Liver (tissue), 9 donors: ENCODE measurements around the gene ATP2A3. TPM values are rescaled to one million over a fixed set of nuclear protein-coding genes. Genes with fewer than 3 reads are reported as not detected.

Source experiments
- DNase-seq: peaks from one replicate; pipeline ENCODE4 v3.0.0-alpha.2; 2017; ENCODE audit warnings: low spot score
- H3K27ac ChIP-seq, 2 donors: one replicate each; pipeline ENCODE4 v1.7.0; 2013; ENCODE audit warnings: inconsistent platforms in 2 of 2, low read length in 2 of 2, control low read depth in 1 of 2, low read depth in 1 of 2, mild to moderate bottlenecking in 1 of 2
- H3K27me3 ChIP-seq, 4 donors: one replicate each; pipeline versions ENCODE4 v1.6.1 to v1.7.0; 2013; ENCODE audit warnings: low read length in 3 of 4, inconsistent platforms in 1 of 4, mild to moderate bottlenecking in 1 of 4, moderate library complexity in 1 of 4; ENCODE audit not compliant: control insufficient read depth in 4 of 4, insufficient read depth in 4 of 4
- H3K36me3 ChIP-seq, 4 donors: one replicate each; pipeline versions ENCODE4 v1.6.1 to v1.7.0; 2013; ENCODE audit warnings: low read length in 3 of 4, mild to moderate bottlenecking in 3 of 4, low read depth in 1 of 4, moderate library complexity in 1 of 4; ENCODE audit not compliant: control insufficient read depth in 4 of 4, insufficient read depth in 3 of 4
- H3K4me1 ChIP-seq, 4 donors: one replicate each; pipeline versions ENCODE4 v1.6.1 to v1.7.0; 2013; ENCODE audit warnings: low read length in 3 of 4, mild to moderate bottlenecking in 3 of 4, moderate library complexity in 1 of 4; ENCODE audit not compliant: control insufficient read depth in 4 of 4, insufficient read depth in 4 of 4
- H3K4me3 ChIP-seq, 3 donors: one replicate each; pipeline versions ENCODE4 v1.6.1 to v1.7.0; 2013; ENCODE audit warnings: low read length in 3 of 3, control low read depth in 1 of 3, low read depth in 1 of 3, mild to moderate bottlenecking in 1 of 3
- H3K9ac ChIP-seq, 2 donors: one replicate each; pipeline ENCODE4 v1.7.0; 2013; ENCODE audit warnings: low read length in 2 of 2, mild to moderate bottlenecking in 2 of 2, moderate library complexity in 2 of 2, control low read depth in 1 of 2, low read depth in 1 of 2
- H3K9me3 ChIP-seq, 4 donors: one replicate each; pipeline versions ENCODE4 v1.6.1 to v1.7.0; 2013; ENCODE audit warnings: low read length in 3 of 4; ENCODE audit not compliant: control insufficient read depth in 4 of 4
- ATF3 ChIP-seq: IDR thresholded peaks from 2 replicates; pipeline ENCODE4 v1.6.1; 2016; ENCODE audit warnings: antibody characterized with exemption
- CTCF ChIP-seq: fragments of 150-350 bp; IDR thresholded peaks from 2 replicates; pipeline ENCODE4 v1.5.1; 2017; ENCODE audit warnings: improper control_type of control experiment, low read depth, low read length; ENCODE audit not compliant: missing input control
- EGR1 ChIP-seq, 2 donors: IDR thresholded peaks; 2 replicates each; pipeline ENCODE4 v1.6.1; 2016 to 2018; ENCODE audit warnings: antibody characterized with exemption in 2 of 2, low read depth in 2 of 2
- FOXA1 ChIP-seq: IDR thresholded peaks from 2 replicates; pipeline ENCODE4 v1.6.1; 2016; ENCODE audit warnings: antibody characterized with exemption
- FOXA2 ChIP-seq: IDR thresholded peaks from 2 replicates; pipeline ENCODE4 v1.6.1; 2016; ENCODE audit warnings: antibody characterized with exemption
- GABPA ChIP-seq, 2 donors: IDR thresholded peaks in 1 of 2; conservative IDR thresholded peaks in 1 of 2; 2 replicates each; pipeline ENCODE4 v1.6.1; 2016; ENCODE audit warnings: antibody characterized with exemption in 2 of 2, mild to moderate bottlenecking in 1 of 2, moderate library complexity in 1 of 2
- HNF4A ChIP-seq, 2 donors: conservative IDR thresholded peaks; 2 replicates each; pipeline ENCODE4 v1.6.1; 2016; ENCODE audit warnings: antibody characterized with exemption in 2 of 2, mild to moderate bottlenecking in 2 of 2
- HNF4G ChIP-seq: IDR thresholded peaks from 2 replicates; pipeline ENCODE4 v1.6.1; 2016; ENCODE audit warnings: antibody characterized with exemption
- JUND ChIP-seq, 2 donors: IDR thresholded peaks; 2 replicates each; pipeline ENCODE4 v1.6.1; 2016; ENCODE audit warnings: antibody characterized with exemption in 2 of 2
- NR2F2 ChIP-seq: IDR thresholded peaks from 2 replicates; pipeline ENCODE4 v1.6.1; 2016; ENCODE audit warnings: antibody characterized with exemption
- RAD21 ChIP-seq, 2 donors: IDR thresholded peaks; 2 replicates each; pipeline ENCODE4 v1.6.1; 2016; ENCODE audit warnings: antibody characterized with exemption in 2 of 2, mild to moderate bottlenecking in 2 of 2
- REST ChIP-seq: IDR thresholded peaks from 2 replicates; pipeline ENCODE4 v1.6.1; 2016; ENCODE audit warnings: antibody characterized with exemption, mild to moderate bottlenecking
- RXRA ChIP-seq, 2 donors: IDR thresholded peaks; 2 replicates each; pipeline ENCODE4 v1.6.1; 2017 to 2018; ENCODE audit warnings: antibody characterized with exemption in 2 of 2, mild to moderate bottlenecking in 1 of 2
- SP1 ChIP-seq: IDR thresholded peaks from 2 replicates; pipeline ENCODE4 v1.6.1; 2018; ENCODE audit warnings: antibody characterized with exemption, mild to moderate bottlenecking
- TAF1 ChIP-seq: conservative IDR thresholded peaks from 2 replicates; pipeline ENCODE4 v1.6.1; 2016; ENCODE audit warnings: antibody characterized with exemption, mild to moderate bottlenecking
- YY1 ChIP-seq: IDR thresholded peaks from 2 replicates; pipeline ENCODE4 v1.6.1; 2016; ENCODE audit warnings: antibody characterized with exemption, mild to moderate bottlenecking
- ZBTB33 ChIP-seq: IDR thresholded peaks from 2 replicates; pipeline ENCODE4 v1.6.1; 2016; ENCODE audit warnings: antibody characterized with exemption
- WGBS: extraction: QIAGEN DNeasy Blood & Tissue Kit; methylation state at CpG from one replicate; pipeline ENCODE4 v1.1.7; 2013; 5-methylcytosine and 5-hydroxymethylcytosine counted together
- polyA plus RNA-seq, 2 donors: library from polyadenylated mRNA; stranded (reverse) in 1 of 2; unstranded in 1 of 2; fragments of 200-250 nt in 1 of 2; fragments of >200 nt in 1 of 2; fragmentation: Nextera tagmentation in 1 of 2; extraction: Ambion mirVana in 1 of 2; gene quantifications; one replicate each; pipeline versions ENCODE4 v1.2.1 to v1.2.3, GENCODE V29; 2013 to 2015
- total RNA-seq, 2 donors: library from RNA; depleted of rRNA; stranded (reverse); fragments of >200 nt; gene quantifications; one replicate each; pipeline ENCODE4 v1.2.3, GENCODE V29; 2014
- TF ChIP-seq, protein P1 (sequence below): IDR thresholded peaks from 2 replicates; pipeline ENCODE4 v1.6.1; 2016; ENCODE audit warnings: antibody characterized with exemption
- donor health status: healthy.
- donor health status: healthy.
- donor health status: healthy.
- donor health status: healthy.
- donor health status: healthy.

Gene ATP2A3
- total and polyA plus RNA-seq, 4 donors: 1.4 to 17.1 (median 3.2) TPM

GRCh38 chr17:3983606-3984484 lies 19.6 kb upstream of the ATP2A3 start:
- no peak for DNase-seq
- Histone ChIP-seq H3K4me3 (no peak overlapping the region), H3K4me1 (peaks cover 2 to 17% (median 11%) of the 10 kb centered on the region in 4 donors), H3K27ac (no peak overlapping the region), H3K9ac (no peak overlapping the region), H3K27me3 (no peaks in the 10 kb centered on the region), H3K9me3 (no peaks in the 10 kb centered on the region), H3K36me3 (no peaks in the 10 kb centered on the region)
- TF ChIP-seq RAD21 (IDR thresholded peaks at IDR 0.05) (no peak), FOXA2 (no peak), FOXA1 (no peak), TAF1 (no peak), CTCF (no peak), NR2F2 (peak; percentile 71), ATF3 (no peak), HNF4G (no peak), JUND (IDR thresholded peaks at IDR 0.05) (no peak), REST (no peak), ZBTB33 (no peak), SP1 (peak; percentile 8), GABPA (IDR thresholded peaks at IDR 0.05 in 1 of 2, conservative IDR thresholded peaks at IDR 0.05 in 1 of 2) (no peak), RXRA (IDR thresholded peaks at IDR 0.05) (no peak), HNF4A (conservative IDR thresholded peaks at IDR 0.05) (no peak), YY1 (no peak), EGR1 (IDR thresholded peaks at IDR 0.05; ENCODE audit: low read depth in 2 of 2) (peak in 1 of 2 donors; percentile 31)
- TF ChIP-seq, protein P1, sequence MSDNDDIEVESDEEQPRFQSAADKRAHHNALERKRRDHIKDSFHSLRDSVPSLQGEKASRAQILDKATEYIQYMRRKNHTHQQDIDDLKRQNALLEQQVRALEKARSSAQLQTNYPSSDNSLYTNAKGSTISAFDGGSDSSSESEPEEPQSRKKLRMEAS: no peak
- WGBS: 73% methylated on average over 18 of the region's 18 CpGs
